ENCODE measurements around the gene FGF11. TPM values are rescaled to one million over a fixed set of nuclear protein-coding genes. Genes with fewer than 3 reads are reported as not detected.
A peak's percentile ranks its signal among the peaks of the same experiment; 100 is the strongest.
"Not testable (repeated sequence)": the region's sequence is repeated elsewhere in the genome, so short reads cannot be mapped to it uniquely, and the experiment has no call there.

The FGF11 gene
- polyA plus RNA-seq, 4 donors: 0.61 to 0.86 TPM; not detected in 2

DNA sequence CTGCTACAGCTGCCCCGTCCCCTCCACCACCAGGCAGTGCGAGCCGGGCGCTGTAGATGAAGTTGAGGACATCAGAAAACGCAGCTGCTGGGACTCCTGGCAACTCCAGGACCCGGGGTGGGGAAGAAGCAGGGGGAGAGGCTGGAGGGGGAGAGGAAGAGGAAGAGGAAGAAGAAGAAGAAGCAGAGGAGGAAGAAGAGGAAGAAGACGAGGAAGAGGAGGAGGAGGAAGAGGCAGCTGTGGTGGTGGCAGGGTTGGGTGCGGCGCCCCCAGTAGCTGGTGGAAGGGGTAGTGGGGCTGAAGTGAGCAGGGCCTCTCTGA, 27.0 kb downstream of the FGF11 start:
- DNase-seq: no peak
- peaks cover 0 to 3% (median 2%) of the 10 kb centered on the region in 3 donors for H3K4me1 ChIP-seq (ENCODE audit: control insufficient read depth in 3 of 3, insufficient read depth in 2 of 3, low read depth in 1 of 3, low read length in 2 of 3)
- WGBS, 3 donors: 88 to 94% (median 90%) methylated on average over 9 of the region's 9 CpGs
- no peaks in the 10 kb centered on the region for H3K27me3 ChIP-seq (ENCODE audit: control insufficient read depth in 3 of 3, insufficient read depth in 3 of 3, low read length in 3 of 3)
- no peak for FAIRE-seq
- peak overlapping the region in 1 of 3 donors; percentile 41 for H3K27ac ChIP-seq (ENCODE audit: low read depth in 1 of 3, low read length in 2 of 3)
- H3K4me3 ChIP-seq (ENCODE audit: low read depth in 1 of 3, low read length in 3 of 3): no peak overlapping the region
- H3K36me3 ChIP-seq (ENCODE audit: control insufficient read depth in 3 of 3, insufficient read depth in 2 of 3, low read depth in 1 of 3, low read length in 3 of 3): peaks cover 3 to 78% (median 8%) of the 10 kb centered on the region in 3 donors
- H3K9me3 ChIP-seq (ENCODE audit: control insufficient read depth in 2 of 2, insufficient read depth in 1 of 2, low read depth in 1 of 2, low read length in 1 of 2): no peaks in the 10 kb centered on the region

DNA sequence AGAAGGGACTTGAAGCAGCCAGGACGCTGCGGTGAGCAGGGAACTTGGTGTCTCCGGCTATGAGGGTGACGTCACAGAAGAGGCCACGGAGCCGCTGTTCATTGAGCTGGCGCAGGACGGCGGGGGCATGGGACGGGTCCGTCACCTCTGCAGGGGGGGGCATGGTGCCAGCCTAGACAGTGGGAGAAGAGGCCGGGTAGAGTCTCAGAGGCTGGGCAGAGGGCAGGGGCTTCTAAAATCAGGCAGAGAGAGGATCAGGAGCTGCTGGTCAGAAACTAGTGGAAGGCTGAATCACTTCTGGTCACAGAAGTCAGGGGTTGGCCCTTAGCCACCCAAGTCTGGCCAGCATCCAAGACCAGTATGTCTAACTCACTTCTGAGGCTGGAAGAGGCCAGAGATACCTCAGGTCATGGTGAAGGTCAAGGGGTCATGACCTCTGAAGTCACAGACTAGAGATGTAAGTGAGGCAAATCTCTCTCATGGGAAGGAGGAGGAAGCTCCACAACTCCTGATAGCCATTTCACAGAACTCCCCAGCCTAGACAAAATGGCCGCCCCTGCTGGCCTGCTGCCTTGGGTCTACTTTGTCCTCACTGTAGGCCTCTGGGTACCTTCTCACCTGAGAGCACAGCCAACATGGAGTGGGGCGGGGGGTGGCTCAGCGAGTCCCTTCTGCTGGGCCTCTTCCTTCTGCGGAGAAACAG, 27.5 kb downstream of the FGF11 start:
- Histone ChIP-seq H3K27me3 (ENCODE audit: control insufficient read depth in 3 of 3, insufficient read depth in 3 of 3, low read length in 3 of 3) (no peaks in the 10 kb centered on the region), H3K36me3 (ENCODE audit: control insufficient read depth in 3 of 3, insufficient read depth in 2 of 3, low read depth in 1 of 3, low read length in 3 of 3) (peaks cover 3 to 76% (median 8%) of the 10 kb centered on the region in 3 donors), H3K9me3 (ENCODE audit: control insufficient read depth in 2 of 2, insufficient read depth in 1 of 2, low read depth in 1 of 2, low read length in 1 of 2) (no peaks in the 10 kb centered on the region), H3K27ac (ENCODE audit: low read depth in 1 of 3, low read length in 2 of 3) (peak overlapping the region in 1 of 3 donors; percentile 41), H3K4me3 (ENCODE audit: low read depth in 1 of 3, low read length in 3 of 3) (no peak overlapping the region), H3K4me1 (ENCODE audit: control insufficient read depth in 3 of 3, insufficient read depth in 2 of 3, low read depth in 1 of 3, low read length in 2 of 3) (peaks cover 0 to 7% (median 2%) of the 10 kb centered on the region in 3 donors)
- 87 to 95% (median 88%) methylated on average over 15 to 16 of the region's 16 CpGs for WGBS, 3 donors
- no peak for FAIRE-seq
- DNase-seq: no peak

DNA sequence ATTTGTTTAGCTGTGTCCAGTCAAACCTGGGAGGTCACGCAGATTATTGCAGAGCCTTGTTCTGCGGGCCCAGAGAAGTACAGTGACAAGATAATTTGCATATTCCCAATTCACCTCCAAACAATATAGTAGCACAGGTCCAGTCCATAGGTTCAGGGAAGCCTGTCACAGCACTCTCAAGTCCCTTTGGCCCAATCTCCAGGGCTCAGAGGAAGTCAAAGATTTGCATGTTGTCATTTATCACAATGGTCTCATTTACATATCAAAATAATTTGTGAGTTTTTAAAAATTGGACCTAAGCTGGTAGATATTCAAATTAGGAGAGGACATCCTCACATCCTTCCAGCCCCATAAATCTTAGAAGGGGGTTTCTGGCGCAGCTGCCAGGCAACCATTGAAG, 28.2 kb downstream of the FGF11 start:
- 84 to 96% (median 94%) methylated on average over 3 of the region's 3 CpGs for WGBS, 3 donors
- Histone ChIP-seq H3K4me3 (ENCODE audit: low read depth in 1 of 3, low read length in 3 of 3) (no peak overlapping the region), H3K27me3 (ENCODE audit: control insufficient read depth in 3 of 3, insufficient read depth in 3 of 3, low read length in 3 of 3) (no peaks in the 10 kb centered on the region), H3K27ac (ENCODE audit: low read depth in 1 of 3, low read length in 2 of 3) (peak overlapping the region in 1 of 3 donors; percentile 41), H3K9me3 (ENCODE audit: control insufficient read depth in 2 of 2, insufficient read depth in 1 of 2, low read depth in 1 of 2, low read length in 1 of 2) (no peaks in the 10 kb centered on the region), H3K4me1 (ENCODE audit: control insufficient read depth in 3 of 3, insufficient read depth in 2 of 3, low read depth in 1 of 3, low read length in 2 of 3) (peaks cover 0 to 8% (median 2%) of the 10 kb centered on the region in 3 donors), H3K36me3 (ENCODE audit: control insufficient read depth in 3 of 3, insufficient read depth in 2 of 3, low read depth in 1 of 3, low read length in 3 of 3) (peaks cover 2 to 74% (median 8%) of the 10 kb centered on the region in 3 donors)
- DNase-seq (no peak), FAIRE-seq (no peak)

DNA sequence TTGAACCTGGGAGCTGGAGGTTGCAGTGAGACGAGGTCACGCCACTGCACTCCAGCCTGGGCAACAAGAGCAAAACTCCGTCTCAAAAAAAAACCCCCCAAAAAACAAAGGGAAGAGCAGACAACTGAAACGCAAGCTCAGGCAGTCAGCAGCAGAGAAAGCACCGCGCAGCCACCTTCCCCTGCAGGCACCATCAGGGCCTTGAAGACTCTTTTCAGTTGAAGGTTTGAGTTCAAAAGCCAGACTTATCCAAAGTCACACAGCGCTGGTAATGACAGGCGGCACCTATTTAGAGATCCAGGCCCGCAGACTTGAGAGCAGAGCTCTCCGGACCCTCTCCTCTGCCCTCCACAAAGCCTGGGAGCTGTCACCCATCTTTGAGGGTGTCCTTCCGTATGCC, 29.0 kb downstream of the FGF11 start:
- 93 to 96% (median 95%) methylated on average over 11 of the region's 11 CpGs for WGBS, 3 donors
- Histone ChIP-seq H3K9me3 (ENCODE audit: control insufficient read depth in 2 of 2, insufficient read depth in 1 of 2, low read depth in 1 of 2, low read length in 1 of 2) (no peaks in the 10 kb centered on the region), H3K36me3 (ENCODE audit: control insufficient read depth in 3 of 3, insufficient read depth in 2 of 3, low read depth in 1 of 3, low read length in 3 of 3) (peaks cover 0 to 68% (median 7%) of the 10 kb centered on the region in 3 donors), H3K27me3 (ENCODE audit: control insufficient read depth in 3 of 3, insufficient read depth in 3 of 3, low read length in 3 of 3) (no peaks in the 10 kb centered on the region), H3K4me3 (ENCODE audit: low read depth in 1 of 3, low read length in 3 of 3) (no peak overlapping the region), H3K4me1 (ENCODE audit: control insufficient read depth in 3 of 3, insufficient read depth in 2 of 3, low read depth in 1 of 3, low read length in 2 of 3) (peaks cover 0 to 8% (median 2%) of the 10 kb centered on the region in 3 donors), H3K27ac (ENCODE audit: low read depth in 1 of 3, low read length in 2 of 3) (no peak overlapping the region)
- DNase-seq: no peak
- no peak for FAIRE-seq

DNA sequence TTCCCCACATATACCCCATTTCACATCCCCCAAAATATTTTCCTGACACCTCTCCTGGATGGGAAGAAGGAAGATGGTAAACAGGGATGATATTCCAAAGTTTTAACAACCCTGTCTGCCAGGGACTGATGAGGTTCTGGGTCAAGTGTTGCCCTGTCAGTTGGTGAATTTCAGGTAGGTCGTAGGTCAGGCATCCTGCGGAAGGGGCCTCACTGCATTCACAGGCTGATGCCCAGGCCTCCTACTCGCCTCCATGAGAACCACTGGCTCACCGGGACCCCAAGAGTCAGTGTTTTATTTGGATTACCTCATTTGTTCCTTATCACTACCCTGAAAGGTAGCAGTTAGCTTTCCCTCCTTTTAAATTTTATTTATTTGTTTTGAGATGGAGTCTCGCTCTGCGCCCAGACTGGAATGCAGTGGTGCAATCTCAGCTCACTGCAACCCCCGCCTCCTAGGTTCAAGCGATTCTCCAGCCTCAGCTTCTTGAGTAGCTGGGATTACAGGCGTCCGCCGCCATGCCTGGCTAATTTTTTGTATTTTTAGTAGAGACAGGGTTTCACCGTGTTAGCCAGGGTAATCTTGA, 29.6 kb downstream of the FGF11 start:
- Histone ChIP-seq H3K27ac (ENCODE audit: low read depth in 1 of 3, low read length in 2 of 3) (no peak overlapping the region), H3K9me3 (ENCODE audit: control insufficient read depth in 2 of 2, insufficient read depth in 1 of 2, low read depth in 1 of 2, low read length in 1 of 2) (no peaks in the 10 kb centered on the region), H3K4me1 (ENCODE audit: control insufficient read depth in 3 of 3, insufficient read depth in 2 of 3, low read depth in 1 of 3, low read length in 2 of 3) (peaks cover 0 to 8% (median 2%) of the 10 kb centered on the region in 3 donors), H3K4me3 (ENCODE audit: low read depth in 1 of 3, low read length in 3 of 3) (no peak overlapping the region), H3K27me3 (ENCODE audit: control insufficient read depth in 3 of 3, insufficient read depth in 3 of 3, low read length in 3 of 3) (no peaks in the 10 kb centered on the region), H3K36me3 (ENCODE audit: control insufficient read depth in 3 of 3, insufficient read depth in 2 of 3, low read depth in 1 of 3, low read length in 3 of 3) (peaks cover 0 to 68% (median 5%) of the 10 kb centered on the region in 3 donors)
- WGBS, 3 donors: 83 to 85% (median 84%) methylated on average over 12 of the region's 12 CpGs
- no peak for DNase-seq
- FAIRE-seq: no peak

DNA sequence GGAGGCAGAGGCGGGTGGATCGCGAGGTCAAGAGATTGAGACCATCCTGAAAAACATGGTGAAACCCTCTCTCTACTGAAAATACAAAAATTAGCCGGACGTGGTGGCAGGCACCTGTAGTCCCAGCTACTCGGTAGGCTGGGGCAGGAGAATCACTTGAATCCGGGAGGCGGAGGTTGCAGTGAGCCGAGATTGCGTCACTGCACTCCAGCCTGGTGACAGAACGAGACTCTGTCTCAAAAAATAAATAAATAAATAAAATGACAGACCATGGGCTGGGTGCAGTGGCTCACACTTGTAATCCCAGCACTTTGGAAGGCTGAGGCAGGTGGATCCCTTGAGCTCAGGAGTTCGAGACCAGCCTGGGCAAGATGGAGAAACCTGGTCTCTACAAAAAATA, 30.5 kb downstream of the FGF11 start:
- H3K27ac ChIP-seq (ENCODE audit: low read depth in 1 of 3, low read length in 2 of 3); H3K9me3 ChIP-seq (ENCODE audit: control insufficient read depth in 2 of 2, insufficient read depth in 1 of 2, low read depth in 1 of 2, low read length in 1 of 2); FAIRE-seq; H3K4me3 ChIP-seq (ENCODE audit: low read depth in 1 of 3, low read length in 3 of 3); H3K27me3 ChIP-seq (ENCODE audit: control insufficient read depth in 3 of 3, insufficient read depth in 3 of 3, low read length in 3 of 3); DNase-seq: not testable (repeated sequence)
- H3K36me3 ChIP-seq (ENCODE audit: control insufficient read depth in 3 of 3, insufficient read depth in 2 of 3, low read depth in 1 of 3, low read length in 3 of 3): peaks cover 0 to 69% (median 5%) of the 10 kb centered on the region in 3 donors
- peaks cover 0 to 13% (median 2%) of the 10 kb centered on the region in 3 donors for H3K4me1 ChIP-seq (ENCODE audit: control insufficient read depth in 3 of 3, insufficient read depth in 2 of 3, low read depth in 1 of 3, low read length in 2 of 3)
- 92 to 96% (median 95%) methylated on average over 12 of the region's 12 CpGs for WGBS, 3 donors

DNA sequence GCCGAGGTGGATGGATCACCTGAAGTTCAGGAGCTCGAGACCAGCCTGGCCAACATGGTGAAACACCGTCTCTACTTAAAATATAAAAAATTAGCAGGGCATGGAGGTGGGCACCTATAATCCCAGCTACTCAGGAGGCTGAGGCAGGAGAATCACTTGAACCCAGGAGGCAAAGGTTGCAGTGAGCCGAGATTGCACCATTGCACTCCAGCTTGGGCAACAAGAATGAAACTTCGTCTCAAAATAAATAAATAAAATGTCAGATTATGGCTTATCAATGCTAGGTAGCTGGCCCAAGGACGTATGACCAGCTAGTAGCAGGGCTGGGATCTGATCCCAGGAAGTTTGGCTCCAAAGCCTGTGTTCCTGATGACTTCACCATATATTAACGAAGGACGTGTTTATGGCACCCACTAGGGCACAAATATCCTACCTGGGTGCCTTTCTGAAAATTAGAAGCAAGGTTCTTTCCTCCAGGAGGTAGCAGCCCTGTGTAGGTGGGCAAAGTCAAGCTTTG, 31.2 kb downstream of the FGF11 start:
- peak in 1 of 2 donors; percentile 45 for DNase-seq
- H3K4me3 ChIP-seq (ENCODE audit: low read depth in 1 of 3, low read length in 3 of 3); H3K27me3 ChIP-seq (ENCODE audit: control insufficient read depth in 3 of 3, insufficient read depth in 3 of 3, low read length in 3 of 3); FAIRE-seq; H3K9me3 ChIP-seq (ENCODE audit: control insufficient read depth in 2 of 2, insufficient read depth in 1 of 2, low read depth in 1 of 2, low read length in 1 of 2); H3K27ac ChIP-seq (ENCODE audit: low read depth in 1 of 3, low read length in 2 of 3): not testable (repeated sequence)
- H3K4me1 ChIP-seq (ENCODE audit: control insufficient read depth in 3 of 3, insufficient read depth in 2 of 3, low read depth in 1 of 3, low read length in 2 of 3): peaks cover 0 to 19% (median 2%) of the 10 kb centered on the region in 3 donors
- 49 to 73% (median 57%) methylated on average over 8 of the region's 8 CpGs for WGBS, 3 donors
- peaks cover 0 to 69% (median 4%) of the 10 kb centered on the region in 3 donors for H3K36me3 ChIP-seq (ENCODE audit: control insufficient read depth in 3 of 3, insufficient read depth in 2 of 3, low read depth in 1 of 3, low read length in 3 of 3)

DNA sequence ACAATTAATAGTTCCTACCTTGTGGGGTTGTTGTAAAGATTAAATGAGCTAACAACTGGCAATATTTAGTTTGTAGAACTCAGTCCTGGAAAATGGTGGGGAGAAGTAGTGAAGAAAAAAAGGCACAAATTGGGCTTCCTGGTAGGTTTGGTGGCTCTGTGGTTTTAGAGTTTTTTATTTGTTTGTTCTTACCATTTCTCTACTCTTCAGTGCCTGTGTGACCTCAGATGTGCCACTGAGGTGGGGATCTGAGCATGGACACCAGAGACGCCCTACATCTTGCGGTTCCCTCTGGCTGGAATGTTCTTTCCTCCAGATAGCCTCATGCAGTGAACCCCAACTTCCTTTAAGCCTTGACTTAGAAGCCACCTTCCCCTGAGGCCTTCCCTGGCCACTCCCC, 32.4 kb downstream of the FGF11 start:
- Histone ChIP-seq H3K36me3 (ENCODE audit: control insufficient read depth in 3 of 3, insufficient read depth in 2 of 3, low read depth in 1 of 3, low read length in 3 of 3) (peaks cover 0 to 65% (median 0%) of the 10 kb centered on the region in 3 donors), H3K27ac (ENCODE audit: low read depth in 1 of 3, low read length in 2 of 3) (no peak overlapping the region), H3K4me3 (ENCODE audit: low read depth in 1 of 3, low read length in 3 of 3) (no peak overlapping the region), H3K9me3 (ENCODE audit: control insufficient read depth in 2 of 2, insufficient read depth in 1 of 2, low read depth in 1 of 2, low read length in 1 of 2) (no peaks in the 10 kb centered on the region), H3K27me3 (ENCODE audit: control insufficient read depth in 3 of 3, insufficient read depth in 3 of 3, low read length in 3 of 3) (no peaks in the 10 kb centered on the region), H3K4me1 (ENCODE audit: control insufficient read depth in 3 of 3, insufficient read depth in 2 of 3, low read depth in 1 of 3, low read length in 2 of 3) (peaks cover 0 to 31% (median 2%) of the 10 kb centered on the region in 3 donors)
- FAIRE-seq (no peak), DNase-seq (no peak)
- WGBS, 3 donors: 84 to 90% (median 86%) methylated on average over 2 of the region's 2 CpGs

Data from small intestine (tissue), 7 donors.